Measurements from ENCODE around the gene NPS.

- TF ChIP-seq CTCF (IDR thresholded peaks at IDR 0.05) = no peak
- TF ChIP-seq POLR2A (IDR thresholded peaks at IDR 0.05) = no peak
Observed at GRCh38 chr10:127527320-127527719, 21.8 kb upstream of the NPS start.

All from testis (tissue), 2 donors.